BJ (cell line): Measurements from ENCODE around the gene BPHL. TPM values are rescaled to one million over a fixed set of nuclear protein-coding genes. Genes with fewer than 3 reads are reported as not detected.
"Not testable (repeated sequence)": the region's sequence is repeated elsewhere in the genome, so short reads cannot be mapped to it uniquely, and the experiment has no call there.

Experiments used
- CTCF ChIA-PET: fragments of 350-600 bp; formaldehyde crosslinking; extraction: SDS; loops from one replicate; lab custom pipeline; 2021; ENCODE audit warnings: antibody characterized with exemption, inconsistent platforms; lab: Yijun Ruan, JAX
- POLR2A ChIA-PET: fragments of 300-600 bp; sonication (Branson Sonifier 250); formaldehyde crosslinking; extraction: SDS; loops from one replicate; lab custom pipeline; 2021; ENCODE audit warnings: antibody characterized with exemption; lab: Charles Lee
- DNase-seq: peaks from one replicate; pipeline ENCODE4 v3.0.0-alpha.2; 2011; ENCODE audit warnings: low read depth
- H3K27me3 ChIP-seq: 2 replicates; pipeline ENCODE4 v1.6.0; 2011; ENCODE audit warnings: low read length; ENCODE audit not compliant: control insufficient read depth, insufficient read depth
- H3K36me3 ChIP-seq: 2 replicates; pipeline ENCODE4 v1.5.1; 2011; ENCODE audit warnings: low read length; ENCODE audit not compliant: control insufficient read depth, insufficient read depth
- H3K4me3 ChIP-seq: 2 replicates; pipeline ENCODE4 v1.5.1; 2011; ENCODE audit warnings: low read depth, mild to moderate bottlenecking, control low read depth, low read length
- polyA plus RNA-seq: library from polyadenylated mRNA; depleted of rRNA; stranded (reverse); fragments of >200 nt; gene quantifications from 2 replicates; pipeline ENCODE4 v1.2.3, GENCODE V29; 2011
- TF ChIP-seq, protein P1 (sequence below): IDR thresholded peaks from 2 replicates; pipeline ENCODE4 v1.5.1; 2011; ENCODE audit warnings: low read depth, mild to moderate bottlenecking, control low read depth, inconsistent platforms, low read length, moderate library complexity; ENCODE audit not compliant: insufficient read depth

BPHL gene
- polyA plus RNA-seq, 1 experiment = 12.1 TPM

- no peak for DNase-seq
- H3K36me3 ChIP-seq = no peaks in the 10 kb centered on the region
- H3K4me3 ChIP-seq = no peak overlapping the region
- TF ChIP-seq, protein P1, sequence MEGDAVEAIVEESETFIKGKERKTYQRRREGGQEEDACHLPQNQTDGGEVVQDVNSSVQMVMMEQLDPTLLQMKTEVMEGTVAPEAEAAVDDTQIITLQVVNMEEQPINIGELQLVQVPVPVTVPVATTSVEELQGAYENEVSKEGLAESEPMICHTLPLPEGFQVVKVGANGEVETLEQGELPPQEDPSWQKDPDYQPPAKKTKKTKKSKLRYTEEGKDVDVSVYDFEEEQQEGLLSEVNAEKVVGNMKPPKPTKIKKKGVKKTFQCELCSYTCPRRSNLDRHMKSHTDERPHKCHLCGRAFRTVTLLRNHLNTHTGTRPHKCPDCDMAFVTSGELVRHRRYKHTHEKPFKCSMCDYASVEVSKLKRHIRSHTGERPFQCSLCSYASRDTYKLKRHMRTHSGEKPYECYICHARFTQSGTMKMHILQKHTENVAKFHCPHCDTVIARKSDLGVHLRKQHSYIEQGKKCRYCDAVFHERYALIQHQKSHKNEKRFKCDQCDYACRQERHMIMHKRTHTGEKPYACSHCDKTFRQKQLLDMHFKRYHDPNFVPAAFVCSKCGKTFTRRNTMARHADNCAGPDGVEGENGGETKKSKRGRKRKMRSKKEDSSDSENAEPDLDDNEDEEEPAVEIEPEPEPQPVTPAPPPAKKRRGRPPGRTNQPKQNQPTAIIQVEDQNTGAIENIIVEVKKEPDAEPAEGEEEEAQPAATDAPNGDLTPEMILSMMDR = no peak
- CTCF ChIA-PET = interaction anchor here (0.6 to 2.0 kb wide), 7 partner anchors 8 to 268 kb away, joined by 3 to 6 read pairs (median 3); no protein-coding TSS in a partner anchor
- POLR2A ChIA-PET = no interaction called here
- H3K27me3 ChIP-seq = no peaks in the 10 kb centered on the region; the same call in 1 of the 2 replicates
Measured at GRCh38 chr6:3165631-3166534, 47.4 kb downstream of the BPHL start.

DNA sequence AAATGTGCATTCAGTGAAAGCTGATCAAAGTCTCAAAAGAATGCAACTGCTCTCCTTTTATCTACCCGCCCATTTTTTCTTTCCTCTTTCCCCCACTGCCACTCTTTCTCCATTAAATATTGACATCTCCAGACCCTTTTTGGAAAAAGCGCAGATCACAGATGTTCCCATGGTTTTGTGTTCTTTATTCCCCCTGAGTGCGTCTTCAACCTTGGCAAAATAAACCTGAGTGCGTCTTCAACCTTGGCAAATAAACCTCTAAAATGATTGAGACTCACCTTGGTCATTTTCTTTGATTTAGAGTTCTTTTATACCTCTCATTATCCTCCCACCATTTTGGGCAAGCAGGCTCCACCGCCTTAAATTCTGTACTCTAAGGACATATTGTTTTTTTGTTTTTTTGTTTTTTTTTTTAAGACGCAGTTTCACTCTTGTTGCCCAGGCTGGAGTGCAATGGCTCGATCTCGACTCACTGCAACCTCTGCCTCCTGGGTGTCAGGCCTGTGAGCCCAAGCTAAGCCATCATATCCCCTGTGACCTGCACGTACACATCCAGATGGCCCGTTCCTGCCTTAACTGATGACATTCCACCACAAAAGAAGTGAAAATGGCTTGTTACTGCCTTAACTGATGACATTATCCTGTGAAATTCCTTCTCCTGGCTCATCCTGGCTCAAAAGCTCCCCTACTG, 48.2 kb downstream of the BPHL start:
- DNase-seq, H3K27me3 ChIP-seq, POLR2A ChIA-PET, H3K4me3 ChIP-seq, H3K36me3 ChIP-seq: not testable (repeated sequence)
- CTCF ChIA-PET = interaction anchor here (1.3 to 2.0 kb wide), 2 partner anchors 80 to 85 kb away, joined by 5 to 6 read pairs; no protein-coding TSS in a partner anchor

DNA sequence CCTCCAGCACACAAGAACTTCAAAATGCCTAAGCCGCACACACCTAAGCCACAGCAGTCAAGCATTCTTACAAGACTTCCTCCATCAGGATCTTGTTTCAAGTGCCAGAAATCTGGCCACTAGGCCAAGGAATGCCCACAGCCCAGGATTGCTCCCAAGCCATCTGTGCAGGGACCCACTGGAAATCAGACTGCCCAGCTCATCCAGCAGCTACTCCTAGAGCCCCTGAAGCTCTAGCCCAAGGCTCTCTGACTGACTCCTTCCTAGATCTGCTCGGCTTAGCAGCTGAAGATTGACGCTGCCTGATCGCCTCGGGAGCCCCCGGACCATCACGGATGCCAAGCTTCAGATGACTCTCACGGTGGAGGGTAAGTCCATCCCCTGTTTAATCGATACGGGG, 49.5 kb downstream of the BPHL start:
- H3K27me3 ChIP-seq, H3K36me3 ChIP-seq, DNase-seq, H3K4me3 ChIP-seq, CTCF ChIA-PET, POLR2A ChIA-PET: not testable (repeated sequence)

GRCh38 chr6:3170676-3171075, 52.2 kb downstream of the BPHL start:
- H3K4me3 ChIP-seq, H3K27me3 ChIP-seq, DNase-seq, POLR2A ChIA-PET, H3K36me3 ChIP-seq: not testable (repeated sequence)
- CTCF ChIA-PET = interaction anchor here (1.0 to 1.4 kb wide), 2 partner anchors 13 to 44 kb away, joined by 3 read pairs; no protein-coding TSS in a partner anchor

DNA sequence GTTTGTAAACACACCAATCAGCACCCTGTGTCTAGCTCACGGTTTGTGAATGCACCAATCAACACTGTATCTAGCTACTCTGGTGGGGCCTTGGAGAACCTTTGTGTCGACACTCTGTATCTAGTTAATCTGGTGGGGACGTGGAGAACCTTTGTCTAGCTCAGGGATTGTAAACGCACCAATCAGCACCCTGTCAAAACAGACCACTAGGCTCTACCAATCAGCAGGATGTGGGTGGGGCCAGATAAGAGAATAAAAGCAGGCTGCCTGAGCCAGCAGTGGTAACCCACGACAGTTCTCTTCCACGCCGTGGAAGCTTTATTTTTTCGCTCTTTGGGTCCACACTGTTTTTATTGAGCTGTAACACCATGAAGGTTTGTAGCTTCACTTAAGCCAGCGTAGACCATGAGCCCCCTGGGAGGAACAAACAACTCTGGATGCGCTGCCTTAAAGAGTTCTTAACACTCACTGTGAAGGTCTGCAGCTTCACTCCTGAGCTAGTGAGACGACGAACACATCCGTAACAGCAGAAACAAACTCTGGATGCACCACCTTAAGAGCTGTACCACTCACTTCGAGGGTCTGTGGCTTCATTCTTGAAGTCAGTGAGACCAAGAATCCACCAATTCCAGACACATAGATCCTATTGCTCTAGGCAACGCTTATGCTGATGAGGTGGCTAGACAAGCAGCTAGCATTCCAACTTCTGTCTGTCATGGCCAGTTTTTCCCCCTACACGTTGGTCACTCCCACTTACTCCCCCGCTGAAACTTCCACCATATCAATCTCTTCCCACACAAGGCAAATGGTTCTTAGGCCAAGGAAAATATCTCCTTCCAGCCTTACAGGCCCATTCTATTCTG, 53.0 kb downstream of the BPHL start:
- CTCF ChIA-PET = interaction anchor here (1.0 to 1.4 kb wide), 3 partner anchors 12 to 77 kb away, joined by 3 read pairs; no protein-coding TSS in a partner anchor
- H3K27me3 ChIP-seq, POLR2A ChIA-PET, DNase-seq, H3K4me3 ChIP-seq, H3K36me3 ChIP-seq: not testable (repeated sequence)

DNA sequence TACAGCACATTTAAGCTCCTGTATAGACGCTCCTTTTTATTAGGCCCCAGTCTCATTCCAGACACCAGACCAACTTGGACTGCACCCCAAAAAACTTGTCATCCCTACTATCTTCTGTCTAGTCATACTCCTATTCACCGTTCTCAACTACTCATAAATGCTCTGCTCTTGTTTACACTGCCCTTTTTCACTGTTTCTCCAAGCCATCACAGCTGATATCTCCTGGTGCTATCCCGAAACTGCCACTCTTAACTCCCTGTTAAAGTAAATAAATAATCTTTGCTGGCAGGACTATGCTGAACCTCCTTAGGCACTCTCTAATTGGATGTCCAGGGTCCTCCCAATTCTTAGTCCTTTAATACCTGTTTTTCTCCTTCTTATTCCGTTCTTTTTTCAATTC, 54.3 kb downstream of the BPHL start:
- H3K4me3 ChIP-seq, DNase-seq, H3K27me3 ChIP-seq, POLR2A ChIA-PET, H3K36me3 ChIP-seq: not testable (repeated sequence)
- CTCF ChIA-PET = interaction anchor here (1.3 kb wide), 1 partner anchor 12 kb away, joined by 3 read pairs; no protein-coding TSS in a partner anchor

DNA sequence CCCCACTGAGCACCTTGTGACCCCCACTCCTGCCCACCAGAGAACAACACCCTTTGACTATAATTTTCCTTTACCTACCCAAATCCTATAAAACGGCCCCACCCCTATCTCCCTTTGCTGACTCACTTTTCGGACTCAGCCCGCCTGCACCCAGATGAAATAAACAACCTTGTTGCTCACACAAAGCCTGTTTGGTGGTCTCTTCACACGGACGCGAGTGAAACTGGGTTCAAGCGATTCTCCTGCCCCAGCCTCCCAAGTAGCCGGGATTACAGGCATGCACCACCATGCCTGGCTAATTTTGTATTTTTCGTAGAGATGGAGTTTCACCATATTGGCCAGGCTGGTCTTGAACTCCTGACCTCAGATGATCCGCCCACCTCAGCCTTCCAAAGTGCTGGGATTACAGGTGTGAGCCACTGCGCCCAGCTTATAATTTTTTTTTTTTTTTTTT, 55.2 kb downstream of the BPHL start:
- H3K27me3 ChIP-seq, DNase-seq, POLR2A ChIA-PET, H3K36me3 ChIP-seq, H3K4me3 ChIP-seq: not testable (repeated sequence)
- CTCF ChIA-PET = interaction anchor here (0.8 to 1.3 kb wide), 2 partner anchors 8 to 11 kb away, joined by 3 read pairs; no protein-coding TSS in a partner anchor
